Measurements from ENCODE around the gene ACOT11.

The ACOT11 gene

DNA sequence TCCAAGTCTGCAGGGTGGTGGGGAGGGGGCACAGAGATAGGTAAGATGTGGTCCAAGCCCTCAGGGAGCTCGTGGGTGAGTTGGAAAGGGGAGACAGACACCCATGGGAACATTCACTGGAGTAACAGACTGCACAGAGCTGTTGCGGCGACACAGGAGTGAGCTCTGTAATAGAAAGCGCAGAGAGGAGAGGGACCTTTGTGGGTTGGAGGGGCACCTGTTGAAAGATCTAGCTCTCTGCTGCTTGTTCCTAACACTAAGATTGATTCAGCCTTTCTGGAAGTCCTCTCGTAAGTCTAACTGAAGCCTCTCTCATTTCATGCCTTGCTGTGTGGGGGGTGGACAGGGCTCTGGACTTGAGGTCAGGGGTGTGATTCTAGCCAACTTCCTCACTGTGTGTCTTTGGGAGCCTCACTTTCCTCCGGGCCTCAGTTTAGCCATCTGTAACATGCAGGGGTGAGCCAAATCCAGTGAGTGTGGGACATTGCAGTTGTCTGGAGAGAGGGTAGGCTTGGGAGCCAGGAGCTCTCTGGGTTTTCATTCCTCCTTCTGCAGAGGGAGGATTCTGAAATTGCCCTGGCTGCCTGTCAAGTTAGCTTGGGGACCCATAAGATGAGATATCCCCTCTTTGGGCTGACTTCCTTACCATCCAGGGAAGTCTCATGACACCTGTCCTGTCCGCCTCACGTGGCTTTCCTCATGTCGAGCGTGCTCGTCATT lies 2.0 kb upstream of the ACOT11 start:
- Histone ChIP-seq H3K9me3 (ENCODE audit: insufficient read depth, low read length, severe bottlenecking) (no peaks in the 10 kb centered on the region), H3K4me2 (ENCODE audit: insufficient read depth, low read length) (no peak overlapping the region), H3K27ac (ENCODE audit: low read length) (no peak overlapping the region), H3K4me1 (ENCODE audit: insufficient read depth, low read length) (peaks cover 16% of the 10 kb centered on the region), H4K20me1 (ENCODE audit: insufficient read depth, low read length) (no peaks in the 10 kb centered on the region), H3K79me2 (ENCODE audit: insufficient read depth, low read length) (no peaks in the 10 kb centered on the region), H2AFZ (ENCODE audit: low read depth, low read length) (no peak overlapping the region), H3K36me3 (ENCODE audit: insufficient read depth, low read length) (no peaks in the 10 kb centered on the region), H3K4me3 (ENCODE audit: low read depth in 1 of 2, low read length in 2 of 2) (no peak overlapping the region), H3K27me3 (ENCODE audit: insufficient read depth, low read length, poor library complexity) (peaks cover 8% of the 10 kb centered on the region), H3K9ac (ENCODE audit: low read depth, low read length) (no peak overlapping the region)
- TF ChIP-seq, protein P1, sequence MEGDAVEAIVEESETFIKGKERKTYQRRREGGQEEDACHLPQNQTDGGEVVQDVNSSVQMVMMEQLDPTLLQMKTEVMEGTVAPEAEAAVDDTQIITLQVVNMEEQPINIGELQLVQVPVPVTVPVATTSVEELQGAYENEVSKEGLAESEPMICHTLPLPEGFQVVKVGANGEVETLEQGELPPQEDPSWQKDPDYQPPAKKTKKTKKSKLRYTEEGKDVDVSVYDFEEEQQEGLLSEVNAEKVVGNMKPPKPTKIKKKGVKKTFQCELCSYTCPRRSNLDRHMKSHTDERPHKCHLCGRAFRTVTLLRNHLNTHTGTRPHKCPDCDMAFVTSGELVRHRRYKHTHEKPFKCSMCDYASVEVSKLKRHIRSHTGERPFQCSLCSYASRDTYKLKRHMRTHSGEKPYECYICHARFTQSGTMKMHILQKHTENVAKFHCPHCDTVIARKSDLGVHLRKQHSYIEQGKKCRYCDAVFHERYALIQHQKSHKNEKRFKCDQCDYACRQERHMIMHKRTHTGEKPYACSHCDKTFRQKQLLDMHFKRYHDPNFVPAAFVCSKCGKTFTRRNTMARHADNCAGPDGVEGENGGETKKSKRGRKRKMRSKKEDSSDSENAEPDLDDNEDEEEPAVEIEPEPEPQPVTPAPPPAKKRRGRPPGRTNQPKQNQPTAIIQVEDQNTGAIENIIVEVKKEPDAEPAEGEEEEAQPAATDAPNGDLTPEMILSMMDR (IDR thresholded peaks at IDR 0.05; ENCODE audit: borderline replicate concordance, extremely low read depth, low read length, poor library complexity, severe bottlenecking), result no peak
- no peak for TF ChIP-seq EZH2 (IDR thresholded peaks at IDR 0.05; ENCODE audit: borderline replicate concordance, low read depth, low read length, severe bottlenecking)
- ATAC-seq (ENCODE audit: insufficient read depth, low read depth) (no peak), DNase-seq (no peak)

DNA sequence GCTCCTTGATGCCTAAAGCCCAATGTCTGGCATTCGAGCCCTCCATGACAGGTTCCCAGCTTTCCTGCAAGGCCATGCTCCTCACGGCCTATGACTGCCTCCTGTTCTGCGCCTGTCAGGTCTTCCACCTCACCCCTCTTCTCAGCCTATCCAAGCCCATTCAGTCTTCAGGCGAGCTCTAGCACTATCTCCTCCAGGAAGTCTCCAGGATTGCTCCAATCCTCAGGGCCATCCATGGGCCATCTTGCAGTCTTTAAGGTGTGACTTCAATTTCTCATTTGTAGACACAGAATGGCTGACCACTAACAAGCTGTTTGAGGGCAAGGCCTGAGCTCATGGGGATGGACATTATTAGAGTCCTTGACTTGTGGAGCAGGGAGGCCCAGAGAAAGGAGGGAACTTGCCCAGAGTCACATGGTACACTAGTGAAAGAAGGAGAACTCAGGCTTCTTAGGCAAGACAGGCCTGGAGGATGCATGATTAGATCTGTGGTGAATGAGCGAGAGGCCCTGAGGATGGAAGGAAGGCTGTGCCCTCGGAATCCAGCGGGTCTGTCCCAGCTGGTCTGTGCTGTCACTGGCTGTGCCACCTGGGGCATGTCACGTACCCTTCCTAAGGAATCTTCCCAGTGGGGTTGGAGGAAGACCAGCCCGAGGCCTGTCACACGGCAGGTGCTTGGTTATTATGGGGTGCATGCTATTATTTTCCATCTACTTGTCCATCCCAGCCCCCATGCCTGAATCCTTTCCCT lies 1.2 kb upstream of the ACOT11 start:
- Histone ChIP-seq H3K79me2 (ENCODE audit: insufficient read depth, low read length) (no peaks in the 10 kb centered on the region), H4K20me1 (ENCODE audit: insufficient read depth, low read length) (no peaks in the 10 kb centered on the region), H3K9me3 (ENCODE audit: insufficient read depth, low read length, severe bottlenecking) (no peaks in the 10 kb centered on the region), H3K27me3 (ENCODE audit: insufficient read depth, low read length, poor library complexity) (peaks cover 3% of the 10 kb centered on the region), H3K4me3 (ENCODE audit: low read depth in 1 of 2, low read length in 2 of 2) (no peak overlapping the region), H3K36me3 (ENCODE audit: insufficient read depth, low read length) (no peaks in the 10 kb centered on the region), H3K27ac (ENCODE audit: low read length) (no peak overlapping the region), H3K4me2 (ENCODE audit: insufficient read depth, low read length) (no peak overlapping the region), H3K4me1 (ENCODE audit: insufficient read depth, low read length) (peaks cover 13% of the 10 kb centered on the region), H3K9ac (ENCODE audit: low read depth, low read length) (no peak overlapping the region), H2AFZ (ENCODE audit: low read depth, low read length) (no peak overlapping the region)
- DNase-seq, result no peak
- ATAC-seq (ENCODE audit: insufficient read depth, low read depth), result no peak
- TF ChIP-seq EZH2 (IDR thresholded peaks at IDR 0.05; ENCODE audit: borderline replicate concordance, low read depth, low read length, severe bottlenecking), result no peak
- TF ChIP-seq, protein P1 (IDR thresholded peaks at IDR 0.05; ENCODE audit: borderline replicate concordance, extremely low read depth, low read length, poor library complexity, severe bottlenecking), result no peak

DNA sequence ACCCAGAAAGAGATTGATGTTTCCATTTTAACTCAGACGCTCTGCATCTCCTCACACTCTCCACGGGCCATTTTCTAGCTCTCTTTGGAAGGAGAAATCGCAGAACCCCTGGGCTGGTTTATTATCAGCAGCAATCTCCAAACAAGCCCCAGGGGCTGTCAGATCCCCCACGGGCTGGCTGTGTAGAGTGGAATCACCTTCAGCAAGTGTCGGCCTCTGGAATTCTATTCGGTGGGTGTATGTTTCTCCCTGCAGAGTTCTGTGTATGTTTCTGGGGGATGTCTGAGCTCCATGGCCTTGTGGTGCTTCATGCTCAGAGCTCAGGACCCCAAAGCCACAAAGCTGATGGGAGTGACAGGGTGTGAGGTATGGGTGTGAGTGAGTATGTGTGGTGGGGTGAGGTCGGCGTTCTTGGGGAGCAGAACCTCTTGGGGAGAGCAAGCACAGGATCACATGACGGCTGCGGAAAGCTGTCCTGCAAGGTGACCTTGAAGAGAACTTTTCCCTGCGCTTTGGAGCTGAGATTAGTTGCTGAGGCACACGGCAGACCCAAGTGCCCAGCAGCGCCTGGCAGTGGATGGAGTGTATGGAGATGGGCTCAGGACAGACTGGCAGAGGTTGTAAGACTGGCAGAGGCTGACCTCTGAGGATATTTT lies 489 bp downstream of the ACOT11 start:
- no peak for DNase-seq
- no peak for ATAC-seq (ENCODE audit: insufficient read depth, low read depth)

More for the DNA sequence above, 489 bp downstream of the ACOT11 start:
- H3K4me3 ChIP-seq (ENCODE audit: low read depth in 1 of 2, low read length in 2 of 2), result no peak overlapping the region
- H3K27me3 ChIP-seq (ENCODE audit: insufficient read depth, low read length, poor library complexity), result no peaks in the 10 kb centered on the region
- no peaks in the 10 kb centered on the region for H3K9me3 ChIP-seq (ENCODE audit: insufficient read depth, low read length, severe bottlenecking)
- no peaks in the 10 kb centered on the region for H3K79me2 ChIP-seq (ENCODE audit: insufficient read depth, low read length)
- H3K4me2 ChIP-seq (ENCODE audit: insufficient read depth, low read length), result no peak overlapping the region
- no peak overlapping the region for H3K9ac ChIP-seq (ENCODE audit: low read depth, low read length)
- no peak overlapping the region for H3K27ac ChIP-seq (ENCODE audit: low read length)
- H2AFZ ChIP-seq (ENCODE audit: low read depth, low read length), result no peak overlapping the region
- TF ChIP-seq EZH2 (IDR thresholded peaks at IDR 0.05; ENCODE audit: borderline replicate concordance, low read depth, low read length, severe bottlenecking), result no peak
- TF ChIP-seq, protein P1 (IDR thresholded peaks at IDR 0.05; ENCODE audit: borderline replicate concordance, extremely low read depth, low read length, poor library complexity, severe bottlenecking), result no peak
- H3K36me3 ChIP-seq (ENCODE audit: insufficient read depth, low read length), result no peaks in the 10 kb centered on the region
- H3K4me1 ChIP-seq (ENCODE audit: insufficient read depth, low read length), result no peaks in the 10 kb centered on the region
- H4K20me1 ChIP-seq (ENCODE audit: insufficient read depth, low read length), result no peaks in the 10 kb centered on the region
